GM11168 (cell line): ENCODE data around the gene ALDH6A1.

Source experiments
- in situ Hi-C: fragments of 300-500 bp; cut with MboI; formaldehyde crosslinking; loops from one replicate; pipeline ENCODE4 v1.12.0; 2022; ENCODE audit warnings: low sequenced_read_pairs; ENCODE audit not compliant: unreplicated experiment

ALDH6A1 gene

DNA sequence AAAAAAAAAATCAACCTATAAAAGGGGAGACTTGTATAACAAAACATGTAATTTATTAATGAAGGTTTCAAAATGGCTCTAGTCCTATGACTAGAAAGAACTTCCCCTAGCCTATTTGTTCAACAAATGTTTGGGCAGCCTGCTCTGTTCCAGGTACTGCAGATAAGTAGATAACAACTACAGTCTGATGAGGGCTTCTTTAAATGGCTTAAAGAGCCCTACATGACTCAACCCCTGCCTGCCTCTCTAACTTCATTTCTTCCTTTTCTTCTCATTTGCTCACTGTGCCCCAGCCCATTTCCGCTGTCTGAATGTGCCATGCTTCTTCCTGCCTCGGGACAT is 21.5 kb downstream of the ALDH6A1 start:
- in situ Hi-C loops: no loop called here

DNA sequence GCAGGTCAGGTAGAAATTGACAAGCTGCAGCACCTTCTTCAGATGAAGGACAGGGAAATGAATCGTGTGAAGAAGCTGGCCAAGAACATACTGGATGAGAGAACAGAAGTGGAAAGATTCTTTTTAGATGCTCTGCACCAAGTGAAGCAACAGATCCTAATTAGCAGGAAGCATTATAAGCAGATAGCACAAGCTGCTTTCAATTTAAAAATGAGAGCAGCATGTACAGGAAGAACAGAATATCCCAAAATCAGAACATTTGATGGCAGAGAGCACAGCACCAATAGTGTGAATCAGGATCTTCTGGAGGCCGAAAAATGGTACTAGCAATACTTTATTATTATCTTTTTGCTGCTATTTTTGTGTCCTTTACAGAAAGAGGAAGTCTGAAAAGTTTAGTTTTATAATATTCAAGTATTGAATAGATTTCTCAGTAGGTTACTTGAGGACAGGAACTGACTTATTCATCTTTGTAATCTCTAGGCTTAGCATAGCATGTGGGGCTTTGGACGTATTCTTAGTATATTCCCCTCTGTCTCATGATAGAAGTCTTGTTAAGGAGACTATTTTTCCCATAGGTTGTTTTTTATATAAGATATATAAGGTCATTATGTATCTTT is 34.3 kb downstream of the ALDH6A1 start:
- in situ Hi-C loops: no loop called here

DNA sequence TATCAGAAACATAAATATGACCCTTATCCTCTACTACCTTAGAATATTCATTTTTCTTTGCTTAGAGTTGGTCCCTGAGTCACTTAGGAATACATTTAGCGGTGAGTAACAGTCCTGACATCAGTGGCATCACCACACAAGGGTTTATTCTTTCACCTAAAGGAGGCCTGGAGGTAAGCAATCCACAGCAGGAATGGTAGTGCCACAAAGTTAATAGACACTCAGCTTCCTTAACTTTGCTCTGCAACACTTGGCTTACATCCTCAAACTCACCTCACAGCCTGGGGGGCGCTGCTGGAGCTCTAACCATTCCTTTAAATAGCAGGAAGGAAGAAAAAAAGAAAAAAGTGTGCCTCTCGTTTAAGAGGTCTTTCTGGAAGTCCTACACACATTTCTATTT is 36.0 kb downstream of the ALDH6A1 start:
- in situ Hi-C loops: no loop called here

DNA sequence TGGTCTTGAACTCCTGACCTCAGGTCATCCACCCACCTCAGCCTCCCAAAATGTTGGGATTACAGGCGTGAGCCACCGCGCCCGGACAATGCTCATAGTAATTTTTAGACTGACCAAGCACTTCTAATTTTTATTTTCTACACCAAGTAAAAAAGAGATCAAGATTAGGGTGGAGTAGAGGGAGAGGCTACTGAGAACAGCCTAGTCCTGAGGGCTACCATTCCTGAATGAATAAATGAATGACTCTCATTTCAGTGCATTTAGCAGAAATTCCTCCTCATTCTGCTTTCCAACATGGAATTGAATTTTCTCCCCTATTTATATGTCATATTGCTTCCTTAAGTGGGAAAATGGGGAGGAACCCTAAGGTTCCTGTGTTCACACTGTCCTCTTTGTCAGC is 38.7 kb downstream of the ALDH6A1 start:
- in situ Hi-C loops: no loop called here

GRCh38 chr14:74042296-74042695 is 42.0 kb downstream of the ALDH6A1 start:
- in situ Hi-C loops: no loop called here

GRCh38 chr14:74038020-74038859 is 46.0 kb downstream of the ALDH6A1 start:
- in situ Hi-C loops: no loop called here

- in situ Hi-C loops: no loop called here
Measured at GRCh38 chr14:74035556-74035955, 48.7 kb downstream of the ALDH6A1 start.

- in situ Hi-C loops: no loop called here
Measured at GRCh38 chr14:74034572-74034971, 49.7 kb downstream of the ALDH6A1 start.

- in situ Hi-C loops: no loop called here
Measured at GRCh38 chr14:74029136-74029535, 55.1 kb downstream of the ALDH6A1 start.

- in situ Hi-C loops: no loop called here
Measured at GRCh38 chr14:74022346-74022745, 61.9 kb downstream of the ALDH6A1 start.

GRCh38 chr14:74019408-74020137 is 64.7 kb downstream of the ALDH6A1 start:
- in situ Hi-C loops: no loop called here

DNA sequence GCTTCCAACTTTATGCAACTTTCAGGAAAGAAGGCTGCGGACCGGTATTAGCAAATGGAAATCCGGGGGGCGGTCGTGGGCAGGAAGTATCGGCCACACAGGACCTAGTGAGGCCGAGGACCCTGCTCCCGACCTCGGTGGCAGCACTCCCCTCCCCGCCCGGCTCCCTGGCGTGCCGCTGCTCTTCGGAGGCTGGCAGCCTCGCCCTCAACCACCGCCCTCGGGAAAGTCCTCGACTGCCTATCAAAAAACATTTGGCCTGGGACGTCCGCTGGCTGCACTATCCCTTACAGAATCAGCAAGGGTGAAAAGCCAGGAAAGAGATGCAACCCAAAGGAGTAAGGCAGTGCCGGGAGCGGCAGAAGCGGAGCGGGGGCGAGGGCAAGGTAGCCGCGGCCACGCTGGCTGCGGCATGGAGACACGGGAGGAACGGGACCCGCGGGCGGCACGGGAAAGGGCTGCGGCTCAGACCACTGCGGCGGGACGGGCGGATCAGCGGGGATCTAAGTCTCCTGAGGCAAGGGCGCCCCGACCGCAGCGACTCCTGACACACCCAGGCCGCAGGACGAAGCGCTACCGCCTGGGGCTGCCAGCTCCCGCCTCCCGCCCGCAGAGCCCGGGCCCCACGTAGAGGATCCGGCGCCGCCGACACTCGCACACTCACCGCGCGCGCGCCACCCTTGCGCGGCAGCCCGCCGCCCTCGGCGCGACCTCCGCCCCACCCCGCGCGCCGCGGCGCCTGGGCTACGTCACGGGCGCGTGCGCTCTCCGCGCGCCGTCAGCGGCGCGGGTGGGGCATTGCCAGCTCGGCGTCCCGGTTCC is 65.5 kb downstream of the ALDH6A1 start, which contains the start of the genes BBOF1 and ENTPD5:
TSS of gene BBOF1 (plus strand) at position 764 of the 822 bp plus-strand sequence. CDS start 130 bp downstream, outside the sequence.
TSS of gene ENTPD5 (minus strand) at position 703 of the 822 bp plus-strand sequence. CDS start 31,186 bp downstream, outside the sequence.
- in situ Hi-C loops: no loop called here

GRCh38 chr14:74018174-74018585 is 66.1 kb downstream of the ALDH6A1 start:
- in situ Hi-C loops: no loop called here

DNA sequence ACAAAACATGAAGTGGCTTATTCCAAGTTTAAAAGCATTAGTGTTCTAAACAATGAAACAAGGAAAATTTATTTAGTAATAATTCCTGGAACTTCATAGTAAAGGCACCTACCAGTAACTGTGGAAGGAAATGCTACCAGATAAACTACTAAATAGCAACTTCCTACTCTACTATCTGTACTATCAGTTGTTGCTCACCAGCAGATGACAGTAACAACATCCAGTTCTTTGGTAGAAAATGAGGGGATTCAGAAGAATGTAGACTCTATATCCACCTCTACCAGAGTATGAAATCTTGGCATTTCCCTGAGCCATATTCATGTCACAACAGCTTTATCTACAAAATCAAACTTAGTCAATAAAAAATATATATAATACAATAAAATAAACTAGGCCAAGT is 68.3 kb downstream of the ALDH6A1 start:
- in situ Hi-C loops: no loop called here

GRCh38 chr14:74015176-74015575 is 69.1 kb downstream of the ALDH6A1 start:
- in situ Hi-C loops: no loop called here

DNA sequence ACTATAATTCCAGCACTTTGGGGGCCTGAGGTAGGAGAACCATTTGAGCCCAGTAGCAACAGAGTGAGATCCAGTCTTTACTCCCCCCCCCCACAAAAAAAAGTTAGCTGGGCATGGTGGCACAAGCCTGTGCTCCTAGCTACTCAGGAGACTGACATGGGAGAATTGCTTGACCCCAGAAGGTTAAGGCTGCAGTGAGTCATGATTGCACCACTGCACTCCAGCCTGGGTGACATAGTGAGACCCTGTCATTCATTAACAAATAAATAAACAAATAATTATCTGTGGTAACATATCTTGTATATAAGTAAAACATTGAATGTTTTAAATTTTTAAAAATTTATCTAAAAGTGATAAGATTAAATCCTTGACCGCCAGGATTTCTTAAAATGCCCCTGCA is 70.0 kb downstream of the ALDH6A1 start:
- in situ Hi-C loops: no loop called here

DNA sequence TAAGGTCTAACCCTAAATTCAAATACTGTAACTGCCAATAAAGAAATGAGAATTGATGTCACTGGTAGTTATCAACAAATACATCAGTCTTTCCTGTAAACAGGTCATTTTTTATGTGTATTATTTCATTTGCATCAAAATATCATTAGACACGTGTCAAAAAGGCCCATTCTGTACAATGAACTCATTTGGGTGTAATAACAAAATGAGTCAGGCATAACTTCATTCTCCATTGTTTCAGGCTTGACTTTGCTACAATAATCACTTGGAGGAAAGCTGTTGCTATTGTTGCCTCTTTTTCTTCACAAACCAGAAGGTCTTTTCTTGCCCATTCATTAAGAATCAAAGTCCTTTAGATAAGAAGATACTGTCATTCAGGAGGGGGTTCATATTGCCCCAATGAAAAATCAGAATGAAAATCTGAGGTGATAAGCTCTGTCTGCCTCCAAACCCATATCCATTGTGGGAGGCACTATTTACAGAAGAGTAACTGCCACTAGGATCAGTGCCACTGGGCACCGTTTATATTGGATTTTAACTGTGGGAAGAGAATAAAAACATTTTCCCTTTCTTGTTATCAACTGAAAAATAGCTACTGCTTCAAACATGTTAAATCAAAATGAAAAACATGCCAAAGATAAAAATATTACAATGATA is 75.3 kb downstream of the ALDH6A1 start:
- in situ Hi-C loops: no loop called here
